CD1c-positive myeloid dendritic cell (primary cell): ENCODE results near the gene HLA-C.
A peak's percentile ranks its signal among the peaks of the same experiment; 100 is the strongest.
"Not testable (repeated sequence)": the region's sequence is repeated elsewhere in the genome, so short reads cannot be mapped to it uniquely, and the experiment has no call there.

ENCODE experiments used
- DNase-seq: peaks from one replicate; pipeline ENCODE4 v3.0.0-alpha.2; 2016; ENCODE audit errors: extremely low spot score

The HLA-C gene

DNA sequence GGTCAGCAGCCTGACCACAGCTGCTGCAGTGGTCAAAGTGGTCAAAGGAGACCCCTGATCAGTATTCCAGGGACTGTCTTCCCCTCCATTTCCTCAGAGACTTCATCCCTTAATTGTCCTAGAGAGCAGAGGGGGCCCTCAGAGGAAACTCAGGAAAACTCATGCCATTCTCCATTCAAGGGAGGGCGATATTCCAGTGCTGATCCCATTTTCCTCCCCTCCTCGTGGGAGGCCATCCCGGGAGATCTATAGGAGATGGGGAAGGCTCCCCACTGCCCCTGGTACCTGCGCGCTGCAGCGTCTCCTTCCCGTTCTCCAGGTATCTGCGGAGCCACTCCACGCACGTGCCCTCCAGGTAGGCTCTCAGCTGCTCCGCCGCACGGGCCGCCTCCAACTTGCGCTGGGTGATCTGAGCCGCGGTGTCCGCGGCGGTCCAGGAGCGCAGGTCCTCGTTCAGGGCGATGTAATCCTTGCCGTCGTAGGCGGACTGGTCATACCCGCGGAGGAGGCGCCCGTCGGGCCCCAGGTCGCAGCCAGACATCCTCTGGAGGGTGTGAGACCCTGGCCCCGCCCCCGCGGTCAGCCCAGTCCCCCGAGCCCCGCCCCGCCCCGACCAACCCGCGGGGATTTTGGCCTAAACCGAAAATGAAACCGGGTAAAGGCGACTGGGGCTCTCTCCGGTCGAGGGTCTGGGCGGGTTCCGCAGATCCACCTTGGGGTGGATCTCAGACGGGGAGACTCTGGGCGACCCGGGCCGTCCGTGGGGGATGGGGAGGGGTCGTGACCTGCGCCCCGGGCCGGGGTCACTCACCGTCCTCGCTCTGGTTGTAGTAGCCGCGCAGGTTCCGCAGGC lies 878 bp downstream of the HLA-C start:
- peak; percentile 42 for DNase-seq

DNA sequence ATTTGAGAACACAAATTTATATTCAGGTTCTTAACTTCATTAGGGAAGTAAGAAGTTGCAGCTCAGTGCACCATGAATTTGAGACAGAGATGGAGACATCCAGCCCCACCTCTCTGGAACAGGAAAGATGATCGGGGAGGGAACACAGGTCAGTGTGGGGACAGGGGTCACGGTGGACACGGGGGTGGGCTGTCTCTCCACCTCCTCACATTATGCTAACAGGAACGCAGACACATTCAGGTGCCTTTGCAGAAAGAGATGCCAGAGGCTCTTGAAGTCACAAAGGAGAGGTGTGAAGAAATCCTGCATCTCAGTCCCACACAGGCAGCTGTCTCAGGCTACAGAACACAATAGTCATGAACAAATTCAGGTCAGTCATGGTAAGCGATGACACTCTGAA lies 3.1 kb downstream of the HLA-C start:
- DNase-seq = peak; percentile 52

DNA sequence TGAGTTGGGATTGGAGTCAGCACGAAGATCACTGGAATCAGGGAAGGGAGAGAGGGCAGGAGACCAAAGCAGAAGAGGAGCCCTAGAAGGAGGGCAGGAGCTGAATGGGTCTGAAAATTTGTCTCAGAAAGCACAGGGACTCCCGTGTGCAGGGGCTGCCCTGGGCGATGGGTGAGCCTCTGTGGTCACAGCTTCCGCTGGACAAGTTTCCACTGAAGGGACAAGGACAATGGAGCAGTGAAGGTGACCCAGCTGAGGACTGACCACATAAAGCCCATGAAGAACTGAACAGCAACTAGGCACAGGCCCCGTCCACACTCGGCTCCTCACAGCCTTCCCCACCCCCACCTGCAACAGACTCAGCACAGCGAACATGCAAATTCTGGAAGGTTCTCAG lies 3.5 kb downstream of the HLA-C start:
- DNase-seq = no peak

DNA sequence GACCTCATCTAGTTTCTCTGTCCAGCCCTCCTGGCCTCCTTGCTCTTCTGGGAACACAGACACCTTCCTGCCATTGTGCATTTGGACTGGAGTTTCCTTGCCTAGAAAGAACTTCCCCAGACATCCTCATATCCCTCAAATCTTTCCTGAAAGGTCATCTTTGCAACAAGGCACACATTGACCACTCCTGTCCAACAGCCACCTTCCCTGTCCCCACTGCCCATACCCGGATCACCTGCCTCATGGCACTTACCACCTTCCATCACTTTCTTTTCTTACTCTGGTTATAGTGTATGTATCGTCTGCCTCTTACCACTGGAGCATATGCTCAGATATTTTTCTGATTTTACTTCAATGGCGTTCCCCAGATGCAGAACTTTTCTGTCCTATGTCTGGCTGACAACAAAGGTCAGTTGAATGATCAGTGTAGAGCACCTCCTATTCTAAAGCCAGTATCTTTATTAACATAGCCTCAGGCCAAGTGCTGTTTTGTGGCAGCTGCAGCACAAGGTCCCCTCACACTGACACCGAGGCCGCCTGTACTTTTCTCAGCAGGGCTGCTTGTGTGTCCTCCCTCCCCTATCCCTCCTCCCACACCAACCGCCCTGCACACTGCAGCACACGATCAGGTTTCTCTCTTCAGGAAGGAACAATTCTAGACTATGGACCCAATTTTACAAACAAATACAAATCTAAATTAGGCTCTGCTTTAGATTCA lies 4.1 kb downstream of the HLA-C start:
- DNase-seq = no peak

DNA sequence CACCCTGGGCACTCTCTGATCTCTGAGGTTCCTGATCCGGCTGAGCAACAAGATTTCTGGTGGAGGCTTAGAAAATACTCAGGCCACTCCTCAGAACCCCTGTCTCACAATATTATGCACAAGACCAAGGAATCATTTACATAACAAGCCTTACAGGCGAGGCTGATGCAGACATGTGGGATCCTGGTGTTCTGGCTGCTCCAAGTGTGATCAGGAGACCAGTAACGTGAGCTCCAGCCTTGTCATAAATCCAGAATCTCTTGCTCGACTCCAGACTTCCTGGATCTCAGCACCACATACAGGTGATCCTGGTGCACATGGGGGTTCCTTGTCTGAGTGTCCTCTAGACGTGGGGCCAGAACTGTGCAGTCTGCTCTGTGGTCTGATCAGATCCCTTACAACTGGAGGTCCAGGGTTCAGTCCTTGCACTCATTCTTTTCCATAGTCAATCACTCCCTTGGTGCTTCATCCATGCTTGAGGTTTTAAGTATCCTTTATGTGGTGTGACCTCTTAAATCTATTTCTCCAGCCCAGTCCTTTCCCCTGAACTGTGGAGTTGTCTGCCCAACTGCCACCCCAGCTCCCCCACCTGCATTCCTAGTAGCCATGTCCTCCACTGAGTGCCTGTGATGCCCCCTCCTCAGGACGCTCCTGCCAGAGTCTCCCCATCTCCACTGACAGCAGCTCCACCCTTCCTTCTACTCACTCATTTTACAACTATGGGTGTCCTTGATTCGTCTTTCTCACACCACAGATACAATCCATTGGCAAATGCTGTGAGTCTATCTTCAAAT lies 5.1 kb downstream of the HLA-C start:
- no peak for DNase-seq

DNA sequence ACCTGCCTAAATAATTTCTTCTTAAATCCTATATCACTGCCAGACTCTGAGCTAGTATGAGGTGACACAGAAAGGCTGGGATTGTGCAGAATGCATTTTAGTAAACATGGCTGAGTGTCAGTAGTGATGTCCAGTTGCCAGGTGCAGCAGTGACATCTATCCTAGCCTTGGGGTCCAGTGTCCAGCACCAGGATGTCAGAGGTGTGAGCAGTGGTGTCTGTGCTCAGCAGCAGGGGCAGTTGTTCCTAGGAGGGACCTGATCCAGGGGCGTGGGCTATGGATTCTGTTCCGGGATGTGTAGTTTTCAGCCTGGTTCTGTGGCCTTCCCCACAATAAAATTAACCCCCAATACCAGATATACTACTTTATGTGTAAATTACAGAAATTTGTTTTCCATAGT lies 6.0 kb downstream of the HLA-C start:
- no peak for DNase-seq

DNA sequence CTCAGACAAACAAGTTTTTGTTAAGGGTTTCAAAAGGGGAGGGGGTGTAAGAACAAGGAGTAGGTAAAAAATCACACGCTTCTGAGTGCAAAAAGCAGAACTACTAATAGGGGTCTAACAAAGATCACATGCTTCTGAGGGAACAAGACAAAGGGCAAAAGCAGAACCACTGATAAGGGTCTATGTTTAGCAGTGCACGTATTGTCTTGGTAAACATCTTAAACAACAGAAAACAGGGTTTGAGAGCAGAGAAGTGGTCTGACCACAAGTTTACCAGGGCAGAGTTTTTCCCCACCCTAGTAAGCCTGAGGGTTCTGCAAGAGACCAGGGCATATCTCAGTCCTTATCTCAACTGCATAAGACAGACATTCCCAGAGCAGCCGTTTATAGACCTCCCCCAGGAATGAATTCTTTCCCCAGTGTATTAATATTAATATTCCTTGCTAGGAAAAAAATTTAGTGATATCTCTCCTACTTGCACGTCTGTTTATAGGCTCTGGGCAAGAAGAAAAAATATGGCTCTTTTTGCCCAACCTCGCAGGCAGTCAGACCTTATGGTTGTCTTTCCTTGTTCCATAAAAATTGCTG lies 8.5 kb downstream of the HLA-C start:
- DNase-seq = peak; percentile 25

DNA sequence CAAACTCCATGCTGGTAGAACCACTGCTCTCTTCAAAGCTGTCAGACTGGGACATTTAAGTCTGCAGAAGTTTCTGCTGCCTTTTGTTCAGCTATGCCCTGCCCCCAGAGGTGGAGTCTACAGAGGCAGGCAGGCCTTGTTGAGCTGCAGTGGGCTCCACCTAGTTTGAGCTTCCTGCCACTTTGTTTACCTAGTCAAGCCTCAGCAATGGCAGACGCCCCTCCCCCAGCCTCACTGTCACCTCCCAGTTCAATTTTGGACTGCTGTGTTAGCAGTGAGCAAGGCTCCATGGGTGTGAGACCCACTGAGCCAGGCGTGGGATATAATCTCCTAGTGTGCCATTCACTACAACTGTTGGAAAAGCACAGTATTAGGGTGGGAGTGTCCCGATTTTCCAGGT lies 11.9 kb downstream of the HLA-C start:
- not testable (repeated sequence) for DNase-seq

DNA sequence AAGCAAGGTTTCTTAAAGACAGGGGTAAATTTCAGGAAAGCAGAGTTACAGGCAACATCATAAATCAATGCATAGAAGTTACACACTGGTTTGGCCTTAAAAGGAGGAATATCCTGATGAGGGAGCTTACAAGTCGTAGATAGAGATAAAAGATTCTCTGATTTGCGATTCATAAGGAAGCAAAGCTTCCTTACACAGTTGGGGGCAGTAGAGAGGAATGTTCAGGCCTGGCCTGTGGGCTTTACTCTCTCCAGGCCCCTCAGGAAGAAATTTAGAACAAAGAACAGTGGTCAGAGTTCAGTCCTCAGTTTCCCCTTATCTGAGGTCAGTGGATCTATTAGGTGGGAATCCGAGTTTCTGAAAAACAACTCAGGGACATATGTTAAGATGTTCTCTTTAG lies 19.3 kb downstream of the HLA-C start:
- no peak for DNase-seq

DNA sequence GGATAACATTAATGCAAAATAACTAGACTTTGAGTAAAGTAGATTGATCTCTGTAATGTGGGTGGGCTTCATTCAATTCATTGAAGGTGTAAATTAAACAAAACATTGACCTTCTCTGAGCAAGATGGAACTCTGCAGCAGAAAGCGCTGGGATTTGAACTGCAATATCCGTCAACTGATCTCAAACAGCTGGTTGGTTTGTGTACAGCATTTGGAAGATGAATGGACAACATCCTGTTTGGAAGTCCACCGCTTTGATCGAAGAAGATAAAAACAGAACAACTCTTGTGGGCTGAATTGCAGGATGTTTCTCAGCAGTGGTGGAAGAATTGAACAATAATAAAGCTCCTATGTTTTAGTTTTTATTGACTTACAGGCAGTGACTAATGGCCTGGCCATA lies 20.6 kb downstream of the HLA-C start:
- DNase-seq = no peak

DNA sequence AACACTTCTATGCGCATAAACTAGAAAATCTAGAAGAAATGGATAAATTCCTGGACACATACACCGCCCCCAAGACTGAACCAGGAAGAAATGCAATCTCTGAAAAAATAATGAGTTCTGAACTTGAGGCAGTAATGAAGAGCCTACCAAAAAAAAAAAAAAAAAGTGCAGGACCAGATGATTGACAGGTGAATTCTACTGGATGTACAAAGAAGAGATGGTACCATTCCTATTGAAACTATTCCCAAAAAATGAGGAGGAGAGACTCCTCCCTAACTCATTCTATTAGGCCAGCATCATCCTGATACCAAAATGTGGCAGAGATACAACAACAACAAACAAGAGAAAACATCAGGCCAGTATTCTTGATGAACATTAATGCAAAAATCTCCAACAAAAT lies 22.7 kb downstream of the HLA-C start:
- DNase-seq = no peak

DNA sequence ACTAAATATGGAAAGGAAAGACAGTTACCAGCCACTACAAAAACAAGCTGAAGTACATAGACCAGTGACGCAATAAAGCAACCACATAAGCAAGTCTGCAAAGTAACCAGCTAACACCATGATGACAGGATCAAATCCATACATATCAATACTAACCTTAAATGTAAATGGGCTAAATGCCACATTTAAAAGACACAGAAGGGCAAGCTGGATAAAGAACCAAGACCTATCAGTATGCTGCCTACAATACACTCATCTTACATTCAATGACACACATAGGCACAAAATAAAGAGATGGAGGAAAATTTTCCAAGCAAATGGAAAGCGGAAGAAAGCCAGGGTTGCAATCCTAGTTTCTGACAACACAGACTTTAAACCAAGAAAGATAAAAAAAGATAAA lies 24.1 kb downstream of the HLA-C start:
- no peak for DNase-seq

DNA sequence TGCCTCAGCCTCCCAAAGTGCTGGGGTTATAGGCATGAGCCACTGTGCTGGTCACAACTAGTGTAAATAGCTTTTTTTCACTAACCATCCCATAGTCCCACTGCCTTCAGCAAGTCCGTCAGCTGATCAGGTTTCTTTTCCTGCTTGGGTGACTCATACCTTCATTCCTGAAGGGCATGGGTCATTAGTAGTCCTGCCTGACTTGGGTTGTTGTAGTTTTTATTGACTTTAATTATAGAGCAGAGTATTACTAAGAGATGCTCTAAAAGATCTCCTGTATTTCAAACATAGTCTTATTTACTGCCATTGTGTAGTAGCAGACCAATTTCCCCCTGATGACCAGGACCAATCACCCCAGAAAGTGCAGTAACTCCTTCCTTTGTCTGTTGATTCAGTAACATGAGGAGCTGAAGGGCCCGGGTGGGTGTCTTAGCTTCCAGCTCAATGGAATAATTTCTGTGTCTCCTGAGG lies 25.8 kb downstream of the HLA-C start:
- no peak for DNase-seq

DNA sequence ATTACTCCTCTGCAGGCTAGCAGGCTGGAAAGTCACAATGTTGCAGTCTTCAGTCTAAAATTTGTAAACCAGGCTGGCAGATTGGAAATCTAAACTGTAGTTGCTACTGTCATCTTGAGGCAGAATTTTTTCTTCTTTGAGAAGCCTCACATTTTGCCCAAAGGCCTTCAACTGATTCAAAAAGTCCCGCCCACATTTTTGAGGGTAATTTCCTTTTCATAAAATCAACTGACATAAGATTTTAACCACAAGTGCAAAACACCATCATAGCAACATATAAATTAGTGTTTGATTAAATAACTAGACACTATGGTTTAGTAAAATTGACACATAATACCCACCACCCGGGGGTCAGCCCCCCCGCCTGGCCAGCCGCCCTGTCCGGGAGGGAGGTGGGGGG lies 28.4 kb downstream of the HLA-C start:
- no peak for DNase-seq

DNA sequence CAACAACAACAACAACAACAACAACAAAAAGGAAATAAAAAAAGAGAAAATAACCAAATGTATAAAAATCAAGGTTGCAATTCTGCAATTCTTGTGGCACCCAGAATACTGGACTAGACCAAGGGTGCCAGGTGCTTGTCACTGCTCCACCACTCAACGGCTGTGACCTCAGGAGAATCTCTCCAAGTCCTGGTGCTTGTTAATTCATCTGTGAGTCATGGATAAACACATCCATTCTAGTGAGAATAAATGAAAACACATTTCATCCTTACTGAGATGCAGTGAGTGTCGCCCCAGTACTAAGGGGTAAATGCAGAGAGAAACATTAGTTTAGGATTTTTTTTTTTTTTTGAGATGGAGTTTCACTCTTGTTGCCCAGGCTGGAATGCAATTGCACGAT lies 32.0 kb downstream of the HLA-C start:
- DNase-seq = no peak

DNA sequence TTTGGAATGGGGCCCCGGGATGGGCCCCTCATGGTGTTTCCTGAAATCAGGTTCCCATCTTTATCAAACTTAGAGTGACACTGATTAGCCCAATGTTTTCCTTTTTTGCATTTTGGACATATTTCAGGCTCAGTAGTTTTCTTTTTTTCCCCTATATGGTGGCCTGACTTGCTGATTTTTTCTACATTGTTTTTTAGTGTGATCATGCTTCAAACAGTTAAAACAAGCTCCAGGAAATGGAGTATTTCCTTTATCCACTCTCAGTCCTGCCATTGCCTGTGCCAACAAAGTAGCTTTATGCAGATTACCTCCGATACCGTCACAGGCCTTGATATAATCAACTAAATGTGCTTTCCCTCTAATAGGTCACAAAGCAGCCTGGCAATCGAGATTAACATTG lies 37.8 kb downstream of the HLA-C start:
- not testable (repeated sequence) for DNase-seq

DNA sequence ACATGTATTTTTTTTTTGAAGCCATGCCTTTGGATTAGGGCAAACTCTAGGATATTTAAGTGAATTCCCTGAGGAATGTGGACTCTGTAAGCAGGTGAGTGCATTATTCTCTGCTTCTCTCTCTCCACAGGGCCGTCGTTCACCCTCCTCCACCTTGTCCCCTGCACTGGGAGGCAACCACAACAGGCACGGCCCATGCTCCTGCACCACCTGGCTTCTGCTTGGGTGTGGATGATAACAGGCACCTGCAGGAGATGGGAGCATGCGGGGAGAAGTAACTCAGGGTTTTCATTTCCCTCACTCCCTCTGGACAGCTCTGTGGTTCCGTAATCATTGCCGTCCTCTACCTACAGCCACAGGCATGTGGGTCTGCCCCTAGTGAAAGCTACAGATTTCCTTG lies 43.4 kb downstream of the HLA-C start:
- no peak for DNase-seq

DNA sequence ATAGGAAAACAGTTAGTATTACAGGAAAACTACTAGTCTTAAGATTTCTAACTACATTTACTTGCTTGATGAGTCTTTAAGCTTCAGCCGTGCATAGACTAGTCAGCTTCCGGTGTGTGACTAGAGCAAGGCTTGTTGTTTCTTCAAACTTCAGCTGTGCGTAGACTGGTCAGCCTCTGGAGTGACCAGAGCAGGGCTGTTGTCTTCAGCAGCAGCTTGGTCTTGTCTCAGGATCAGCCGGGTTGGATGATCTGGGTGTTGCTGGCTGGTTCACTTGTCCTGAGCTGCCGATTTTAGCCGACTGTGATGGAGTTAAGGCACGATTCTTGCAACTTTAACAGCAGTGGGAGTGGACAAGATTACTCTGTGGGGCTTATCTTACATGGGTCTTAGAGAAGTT lies 44.7 kb downstream of the HLA-C start:
- DNase-seq = no peak

DNA sequence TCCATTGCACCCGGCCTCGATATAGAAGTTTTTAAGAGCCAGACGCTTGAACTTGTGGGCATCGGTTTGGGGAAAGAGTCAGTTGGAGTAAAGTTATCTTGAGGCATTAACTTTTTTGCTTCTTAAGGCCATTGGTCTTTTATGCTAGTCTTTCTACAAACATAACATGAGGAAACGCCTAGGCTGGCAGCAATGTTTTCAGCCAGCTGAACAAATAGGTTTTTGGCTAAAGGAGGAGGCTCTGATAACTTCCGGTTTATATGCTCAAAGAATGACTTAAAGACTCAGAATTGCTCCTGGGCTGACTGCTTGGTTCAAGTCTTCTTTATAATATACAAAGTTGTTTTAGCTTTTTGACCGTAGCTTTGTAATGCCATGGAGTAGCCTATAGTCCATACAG lies 46.2 kb downstream of the HLA-C start:
- no peak for DNase-seq

DNA sequence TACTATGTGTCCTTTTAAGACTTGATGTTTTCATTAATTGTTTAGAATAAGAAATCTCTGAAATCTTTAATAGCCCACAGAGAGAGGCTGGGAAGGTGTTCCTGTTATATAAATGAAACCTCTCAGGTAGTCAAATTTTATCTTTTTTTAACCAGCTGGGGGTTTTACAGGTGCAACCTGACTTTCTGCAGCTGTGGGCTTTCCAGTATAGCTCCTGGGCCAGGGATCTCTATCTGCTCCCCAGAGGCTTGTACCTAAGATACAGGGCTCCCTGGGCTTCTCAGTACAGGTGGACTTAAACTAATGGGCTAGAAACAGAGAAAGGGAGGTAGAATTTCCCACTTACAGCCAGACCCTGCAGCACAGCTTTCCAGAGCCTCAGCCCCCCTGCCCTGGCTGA lies 49.4 kb downstream of the HLA-C start:
- DNase-seq = no peak
